Activated naive CD4-positive, alpha-beta T cell treated with anti-CD3 and anti-CD28 coated beads, Interleukin-2, amount 10 ng/mL, durations not matched to agents 5 hours and 36 hours (primary cell): ENCODE results near the gene ITGA11. TPM values are rescaled to one million over a fixed set of nuclear protein-coding genes. Genes with fewer than 3 reads are reported as not detected.

Experiments used
- total RNA-seq, 2 experiments: library from RNA; stranded (reverse); gene quantifications; one replicate each; pipeline ENCODE4 v1.2.3, GENCODE V29; 2021

The ITGA11 gene, protein sequence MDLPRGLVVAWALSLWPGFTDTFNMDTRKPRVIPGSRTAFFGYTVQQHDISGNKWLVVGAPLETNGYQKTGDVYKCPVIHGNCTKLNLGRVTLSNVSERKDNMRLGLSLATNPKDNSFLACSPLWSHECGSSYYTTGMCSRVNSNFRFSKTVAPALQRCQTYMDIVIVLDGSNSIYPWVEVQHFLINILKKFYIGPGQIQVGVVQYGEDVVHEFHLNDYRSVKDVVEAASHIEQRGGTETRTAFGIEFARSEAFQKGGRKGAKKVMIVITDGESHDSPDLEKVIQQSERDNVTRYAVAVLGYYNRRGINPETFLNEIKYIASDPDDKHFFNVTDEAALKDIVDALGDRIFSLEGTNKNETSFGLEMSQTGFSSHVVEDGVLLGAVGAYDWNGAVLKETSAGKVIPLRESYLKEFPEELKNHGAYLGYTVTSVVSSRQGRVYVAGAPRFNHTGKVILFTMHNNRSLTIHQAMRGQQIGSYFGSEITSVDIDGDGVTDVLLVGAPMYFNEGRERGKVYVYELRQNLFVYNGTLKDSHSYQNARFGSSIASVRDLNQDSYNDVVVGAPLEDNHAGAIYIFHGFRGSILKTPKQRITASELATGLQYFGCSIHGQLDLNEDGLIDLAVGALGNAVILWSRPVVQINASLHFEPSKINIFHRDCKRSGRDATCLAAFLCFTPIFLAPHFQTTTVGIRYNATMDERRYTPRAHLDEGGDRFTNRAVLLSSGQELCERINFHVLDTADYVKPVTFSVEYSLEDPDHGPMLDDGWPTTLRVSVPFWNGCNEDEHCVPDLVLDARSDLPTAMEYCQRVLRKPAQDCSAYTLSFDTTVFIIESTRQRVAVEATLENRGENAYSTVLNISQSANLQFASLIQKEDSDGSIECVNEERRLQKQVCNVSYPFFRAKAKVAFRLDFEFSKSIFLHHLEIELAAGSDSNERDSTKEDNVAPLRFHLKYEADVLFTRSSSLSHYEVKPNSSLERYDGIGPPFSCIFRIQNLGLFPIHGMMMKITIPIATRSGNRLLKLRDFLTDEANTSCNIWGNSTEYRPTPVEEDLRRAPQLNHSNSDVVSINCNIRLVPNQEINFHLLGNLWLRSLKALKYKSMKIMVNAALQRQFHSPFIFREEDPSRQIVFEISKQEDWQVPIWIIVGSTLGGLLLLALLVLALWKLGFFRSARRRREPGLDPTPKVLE
- 1 to 10 TPM in 1 of 2 experiments, under 1 TPM in 1; 0.60 to 1.2 TPM for total RNA-seq

GRCh38 chr15:68431792-68432401, at the start of gene ITGA11:
ITGA11 (minus strand) TSS chr15:68432163; CDS start chr15:68432066, 97 bp downstream.

DNA sequence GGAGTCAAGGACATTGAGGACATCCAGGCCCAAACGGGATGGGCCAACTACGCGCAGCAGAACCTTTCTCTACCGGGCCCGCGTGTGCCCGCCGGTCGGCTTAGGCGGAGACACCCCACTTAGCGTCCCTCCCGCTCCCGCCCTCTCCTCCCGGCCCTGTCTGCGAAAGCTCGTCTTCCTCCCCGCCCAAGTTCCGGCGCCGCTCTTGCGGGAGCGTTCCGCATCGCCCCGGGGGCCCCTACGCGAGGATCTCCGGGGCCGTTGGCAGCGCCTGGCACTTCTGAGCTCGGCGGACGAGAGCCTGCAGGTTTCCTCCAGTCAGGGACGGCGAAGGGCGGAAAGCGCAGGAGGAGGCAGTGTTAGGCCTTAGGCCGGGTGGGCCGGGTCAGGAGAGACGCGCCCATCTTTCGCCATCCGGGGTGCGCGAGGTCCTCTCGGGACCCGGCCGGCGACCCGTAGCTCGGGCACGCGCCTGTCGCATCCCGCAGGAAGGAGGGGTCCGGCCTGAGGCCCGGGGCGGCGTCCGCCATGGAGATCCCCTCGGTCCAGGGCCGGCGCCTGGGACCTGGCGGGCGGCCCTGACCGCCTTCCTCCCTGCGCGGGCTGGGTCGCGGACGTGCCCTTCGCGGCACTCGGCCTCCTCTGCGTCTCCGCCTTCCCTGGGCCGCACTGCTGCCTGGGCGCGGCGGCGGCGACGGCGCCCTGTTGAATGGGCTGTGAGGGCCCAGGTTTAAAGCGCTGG, 154.2 kb downstream of the ITGA11 start, which contains the start of gene FEM1B:
TSS of gene FEM1B (plus strand) at position 143 of the 742 bp plus-strand sequence. CDS start 673 bp downstream, outside the sequence.

Other genes starting within 250 kb of the ITGA11 start
- 10 to 100 TPM; 10.3 to 12.3 TPM for gene CALML4, start 226.8 kb downstream of the ITGA11 start, total RNA-seq
- 10 to 100 TPM; 39.7 to 43.6 TPM for gene CLN6, start 202.4 kb downstream of the ITGA11 start, total RNA-seq
- 10 to 100 TPM; 41.2 to 44.6 TPM for gene FEM1B, start 154.4 kb downstream of the ITGA11 start, total RNA-seq
- not detected for gene CORO2B, start 146.8 kb upstream of the ITGA11 start, total RNA-seq